Measurements from ENCODE around the gene NOP9.
A peak's percentile ranks its signal among the peaks of the same experiment; 100 is the strongest.

NOP9 gene

DNA sequence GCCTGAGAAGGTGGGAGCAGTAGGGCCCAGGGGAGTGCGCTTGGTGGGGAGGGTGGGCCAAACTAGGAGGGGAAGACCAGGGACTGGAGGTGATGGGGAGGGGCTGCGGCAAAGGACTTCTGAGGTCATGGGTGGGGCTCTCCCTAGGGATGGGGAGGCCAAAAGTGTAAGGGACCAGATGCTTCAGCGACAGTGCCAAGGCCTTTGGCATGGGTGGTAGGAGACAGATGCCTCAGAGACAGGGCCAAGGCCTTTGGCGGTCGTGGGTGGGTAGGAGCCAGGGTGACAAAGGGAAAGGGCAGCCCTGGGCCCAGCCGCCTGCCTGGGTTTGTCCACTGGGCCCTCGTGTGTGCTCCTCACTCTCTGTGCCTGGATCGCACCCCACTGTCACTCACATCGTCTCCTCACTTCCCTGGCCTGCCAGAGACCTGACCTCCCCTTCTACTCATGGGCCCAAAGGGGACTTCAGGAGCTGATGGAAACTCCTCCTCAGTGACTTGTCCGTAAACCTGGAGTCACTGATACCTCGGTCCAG, 15.1 kb upstream of the NOP9 start:
- DNase-seq, result no peak

DNA sequence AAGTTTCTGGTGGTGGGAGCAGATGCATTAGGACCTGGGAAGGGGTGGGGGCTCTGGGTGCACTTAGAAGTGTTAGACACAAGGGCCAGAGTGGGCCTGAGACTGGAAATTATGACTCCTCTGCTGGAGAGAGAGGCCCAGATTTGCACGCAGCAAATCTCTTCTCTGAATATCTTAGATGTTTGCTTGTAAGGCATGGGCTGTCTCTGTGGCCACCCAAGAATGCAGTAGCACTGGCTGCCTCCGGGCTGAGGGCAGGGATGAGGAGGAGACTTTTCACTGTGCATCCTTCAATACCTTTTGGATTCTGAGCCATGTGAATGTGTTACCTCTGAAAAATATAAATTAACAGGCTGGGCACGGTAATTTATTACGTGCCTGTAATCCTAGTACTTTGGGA, 14.3 kb upstream of the NOP9 start:
- no peak for DNase-seq

DNA sequence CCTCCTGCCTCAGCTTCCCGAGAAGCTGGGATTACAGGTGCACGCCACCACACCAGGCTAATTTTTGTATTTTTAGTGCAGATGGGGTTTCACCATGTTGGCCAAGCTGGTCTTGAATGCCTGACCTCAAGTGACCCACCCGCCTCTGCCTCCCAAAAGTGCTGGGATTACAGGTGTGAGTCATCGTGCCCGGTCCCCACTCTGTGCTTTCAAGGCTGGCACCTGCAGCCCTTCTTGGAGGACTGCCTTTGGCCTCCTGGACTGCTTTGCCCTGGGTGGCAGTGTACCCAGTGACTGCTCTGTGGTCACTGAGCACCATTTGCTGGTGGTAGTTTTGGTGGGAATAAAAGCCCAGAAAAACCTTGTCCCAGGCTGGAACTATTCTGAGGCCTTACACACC, 12.7 kb upstream of the NOP9 start:
- DNase-seq, result no peak

DNA sequence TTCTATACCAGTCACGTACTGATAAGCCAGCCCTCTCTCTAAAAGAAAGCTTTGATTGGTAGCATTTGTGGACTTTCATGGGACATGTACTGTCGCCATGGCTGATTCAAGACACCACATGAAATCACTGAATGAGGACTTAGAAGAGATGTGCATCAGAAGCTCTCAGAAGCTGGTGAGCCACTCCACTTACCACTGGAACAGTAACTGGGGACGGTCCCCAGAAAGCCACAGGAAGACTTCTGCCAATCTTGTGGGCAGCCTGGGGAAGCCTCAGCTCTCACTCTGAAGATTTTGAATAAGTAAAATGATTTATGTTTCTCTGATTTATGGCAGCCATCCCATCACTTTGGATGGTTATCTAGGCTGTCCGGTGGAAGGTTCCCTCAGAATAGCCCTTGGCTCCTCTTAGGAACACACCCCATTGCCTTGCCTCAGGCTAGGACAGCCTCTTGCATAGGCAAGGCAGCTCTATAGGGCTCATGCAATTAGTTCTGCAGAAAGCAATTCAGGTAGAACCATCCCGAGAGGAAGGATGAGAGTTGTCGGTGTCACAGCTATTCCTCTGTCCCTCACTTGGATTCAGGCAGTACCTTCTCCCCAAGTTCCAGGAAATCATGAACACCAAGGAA, 9.9 kb upstream of the NOP9 start:
- peak; percentile 68 for DNase-seq

DNA sequence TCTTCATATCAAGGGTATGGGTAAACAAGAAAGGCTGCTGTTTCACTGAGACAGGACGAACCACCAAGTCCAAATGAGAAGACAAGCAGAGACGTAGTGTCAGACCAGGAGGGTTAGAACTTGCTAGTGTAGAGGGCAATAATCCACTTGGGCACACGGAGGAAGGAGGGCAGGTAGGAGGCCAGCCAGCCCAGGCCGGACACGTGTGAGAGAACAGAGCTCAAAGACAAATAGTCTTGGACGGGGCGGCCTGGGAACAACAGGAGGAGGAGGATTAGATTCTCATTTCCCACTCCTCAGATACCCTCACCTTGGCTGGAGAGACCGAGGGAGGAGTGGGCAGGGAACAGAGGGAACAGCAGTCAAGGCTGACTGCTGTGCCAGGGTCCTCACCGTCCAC, 8.9 kb upstream of the NOP9 start:
- DNase-seq, result no peak

DNA sequence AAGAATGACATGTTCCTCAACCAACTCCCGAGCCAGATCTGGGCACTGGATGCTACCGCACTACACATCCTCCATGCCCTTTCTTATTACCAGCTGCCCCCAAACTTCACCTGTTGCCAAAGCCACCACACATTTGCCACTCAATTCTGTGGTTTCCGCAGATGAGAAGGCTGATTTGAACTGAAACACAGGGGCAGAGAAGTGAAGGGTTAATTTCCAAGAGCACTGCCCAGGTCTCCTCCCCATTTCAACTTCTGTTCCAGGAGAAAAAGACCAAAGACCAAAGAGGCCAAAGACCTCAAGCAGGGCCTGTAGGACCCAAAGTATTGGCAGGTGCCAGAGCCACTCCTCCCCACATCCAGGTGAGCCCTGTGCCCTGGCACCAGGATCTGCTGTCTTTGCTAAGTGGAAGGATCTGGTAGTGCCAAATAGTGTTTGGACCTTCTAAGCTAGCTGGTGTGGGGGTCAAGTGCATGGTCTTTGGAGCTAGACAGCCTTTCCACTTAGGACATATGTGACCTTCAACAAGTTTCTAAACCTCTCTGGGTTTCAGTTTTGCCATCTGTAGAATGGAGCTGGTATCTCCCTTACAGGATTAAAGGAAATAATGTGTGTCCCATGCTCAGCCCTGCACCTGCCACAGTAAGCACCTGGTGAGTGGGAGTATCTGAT, 8.1 kb upstream of the NOP9 start:
- DNase-seq, result no peak

DNA sequence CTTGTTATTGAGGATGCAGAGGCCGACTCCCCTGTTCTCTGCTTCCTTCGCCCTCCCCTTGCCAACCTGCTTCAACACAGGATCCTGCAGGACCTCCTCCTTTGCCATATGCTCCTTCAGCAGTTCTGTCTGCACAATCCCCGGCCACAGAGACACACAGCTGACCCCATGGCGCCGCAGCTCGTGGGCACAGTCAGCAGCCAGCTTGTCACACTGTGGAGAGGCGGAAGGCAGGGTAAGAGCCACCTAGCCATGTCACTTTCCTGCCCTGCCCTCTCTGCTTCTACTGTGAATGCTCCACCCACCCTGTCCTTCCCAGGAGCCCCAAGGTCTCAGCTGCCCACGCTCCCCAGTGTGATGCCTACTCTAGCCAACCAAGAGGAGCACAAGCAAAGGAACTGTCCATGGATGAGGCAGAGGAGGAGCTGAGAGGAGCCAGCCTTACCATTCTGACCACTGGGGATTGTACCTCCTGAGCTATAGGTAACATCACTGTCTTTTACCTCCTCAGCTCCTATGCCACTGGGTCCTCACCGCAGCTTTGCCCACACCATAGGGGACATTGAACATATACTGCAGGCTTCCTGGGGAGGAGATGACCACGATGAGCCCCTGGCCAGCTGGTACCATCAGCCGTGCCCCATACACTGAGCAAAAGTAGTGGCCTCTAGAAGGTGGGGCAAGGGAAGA, 7.4 kb upstream of the NOP9 start:
- DNase-seq, result no peak

DNA sequence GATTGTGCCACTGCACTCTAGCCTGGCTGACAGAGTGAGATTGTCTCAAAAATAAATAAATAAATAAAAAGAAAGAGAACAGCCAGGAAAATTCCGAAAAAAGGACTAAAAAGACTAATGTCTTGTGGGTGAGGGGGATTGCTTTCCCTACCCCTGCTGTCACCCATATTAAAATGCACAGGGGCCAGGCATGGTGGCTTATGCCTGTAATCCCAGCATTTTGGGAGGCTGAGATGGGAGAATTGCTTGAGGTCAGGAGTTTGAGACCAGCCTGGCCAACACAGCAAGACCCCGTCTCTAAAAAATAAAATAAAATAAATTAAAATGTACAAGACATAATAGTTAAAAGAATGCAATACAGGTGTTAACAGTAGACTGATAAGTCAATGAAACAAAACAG, 6.1 kb upstream of the NOP9 start:
- no peak for DNase-seq

DNA sequence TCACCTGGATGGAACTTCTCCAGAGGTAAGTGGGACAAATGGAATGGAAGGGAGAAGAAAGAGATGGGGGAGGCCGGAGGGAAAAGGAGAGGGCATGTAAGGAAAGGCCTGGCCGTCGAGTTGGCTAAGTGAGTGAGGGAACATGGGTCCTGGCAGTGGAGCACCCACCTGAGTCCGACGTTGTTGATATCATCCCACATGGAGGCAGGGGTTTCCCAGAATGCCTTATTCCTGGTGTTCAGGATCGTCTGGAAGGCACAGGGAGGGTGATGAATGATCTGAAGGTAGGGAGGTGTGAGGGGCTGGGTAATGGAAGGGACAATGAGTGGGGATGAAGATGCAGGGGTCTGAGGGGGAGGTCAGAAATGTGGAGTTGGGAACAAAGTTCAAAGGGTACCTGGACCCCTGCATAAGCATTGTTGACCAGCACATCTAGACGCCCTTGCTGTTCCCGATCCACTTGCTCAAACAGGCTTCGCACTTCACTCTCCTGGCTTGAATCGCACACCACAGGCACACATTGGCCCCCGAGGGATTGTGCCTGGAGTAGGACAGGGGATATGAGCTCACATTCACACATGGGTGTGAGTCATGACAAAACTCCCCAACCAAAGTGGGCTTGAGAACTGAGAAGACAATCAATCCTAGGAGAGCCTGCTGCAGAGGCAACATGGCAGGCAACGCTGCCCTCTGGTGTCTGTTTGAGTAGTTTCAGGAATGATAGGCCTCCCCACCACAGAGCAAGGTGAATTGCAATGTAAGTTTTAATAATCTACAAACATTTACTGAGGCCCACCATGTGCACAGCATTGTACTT, 3.1 kb upstream of the NOP9 start:
- DNase-seq, result peak; percentile 83

DNA sequence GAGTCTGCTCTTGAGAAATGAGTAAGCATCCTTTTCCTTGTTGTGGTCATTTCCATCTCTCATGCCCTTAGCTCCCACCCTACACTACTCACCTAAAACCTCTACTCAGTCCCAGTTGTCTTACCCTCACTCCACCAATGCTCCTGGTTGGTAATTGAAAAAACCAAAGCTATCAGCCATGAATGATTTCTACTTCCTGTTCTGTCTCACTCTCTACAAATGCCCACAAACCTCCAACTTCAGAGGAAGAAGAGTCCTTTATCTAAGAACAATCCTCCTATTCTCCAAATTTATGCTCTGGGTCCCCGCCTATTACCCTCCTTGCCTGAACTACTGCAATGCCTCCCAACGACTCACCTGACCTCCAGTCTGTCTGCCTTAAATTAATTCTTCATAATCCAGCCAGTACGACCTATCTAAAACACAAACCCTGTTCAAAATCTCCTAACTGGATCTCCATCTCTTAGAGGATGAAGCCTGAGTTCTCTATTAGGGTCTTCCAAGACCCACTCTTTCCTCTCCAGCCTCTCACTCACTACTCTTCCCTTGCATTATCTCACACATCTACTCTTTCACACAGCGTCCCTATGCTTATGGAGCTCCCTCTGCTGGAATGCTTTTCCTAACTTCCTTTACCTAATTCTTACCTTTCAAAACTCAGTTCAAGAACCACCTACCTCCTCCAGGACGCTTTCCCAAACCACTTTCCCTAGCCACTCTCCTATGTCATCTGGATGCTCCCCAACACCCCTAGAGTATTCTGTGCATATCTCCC, 2.3 kb upstream of the NOP9 start:
- DNase-seq, result no peak

DNA sequence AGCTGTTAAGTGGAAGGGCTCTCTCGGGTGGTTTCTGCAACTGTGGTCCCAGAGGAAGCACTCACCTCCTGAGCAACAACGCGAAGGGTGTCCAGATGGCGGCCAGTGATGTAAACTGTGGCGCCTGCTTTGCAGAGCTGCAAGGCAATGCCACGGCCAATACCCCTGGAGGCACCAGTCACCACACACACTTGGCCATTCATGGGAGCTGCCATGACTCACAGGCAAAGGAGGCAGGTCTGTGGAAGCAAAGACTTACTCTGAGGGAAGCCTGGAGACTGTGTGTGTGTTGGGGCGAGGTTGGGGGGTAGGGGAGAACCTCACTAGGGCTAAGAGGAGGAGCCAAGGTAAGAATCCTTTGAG, 777 bp upstream of the NOP9 start:
- no peak for DNase-seq

DNA sequence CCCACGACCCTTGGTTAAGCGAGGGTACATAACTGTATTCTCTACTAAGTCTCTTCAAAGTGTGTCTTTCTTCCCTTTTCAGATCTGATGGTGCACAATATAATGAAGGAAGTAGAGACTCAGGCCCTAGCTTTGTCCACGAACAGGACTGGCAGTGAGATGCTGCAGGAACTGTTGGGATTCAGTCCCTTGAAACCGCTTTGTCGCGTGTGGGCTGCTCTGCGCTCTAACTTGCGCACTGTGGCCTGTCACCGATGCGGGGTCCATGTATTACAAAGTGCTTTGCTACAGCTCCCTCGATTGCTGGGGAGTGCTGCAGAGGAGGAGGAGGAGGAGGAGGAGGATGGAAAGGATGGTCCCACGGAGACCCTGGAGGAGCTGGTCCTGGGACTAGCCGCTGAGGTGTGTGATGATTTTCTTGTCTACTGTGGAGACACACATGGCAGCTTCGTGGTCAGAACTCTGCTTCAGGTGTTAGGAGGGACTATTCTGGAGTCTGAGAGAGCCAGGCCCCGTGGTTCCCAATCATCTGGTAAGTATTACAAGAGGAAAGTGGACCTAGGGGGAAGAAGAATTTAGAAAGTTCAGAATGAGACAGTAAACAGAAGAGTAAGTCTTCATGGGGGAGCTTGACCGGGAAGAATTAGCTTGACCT, 803 bp downstream of the NOP9 start:
- DNase-seq, result no peak

DNA sequence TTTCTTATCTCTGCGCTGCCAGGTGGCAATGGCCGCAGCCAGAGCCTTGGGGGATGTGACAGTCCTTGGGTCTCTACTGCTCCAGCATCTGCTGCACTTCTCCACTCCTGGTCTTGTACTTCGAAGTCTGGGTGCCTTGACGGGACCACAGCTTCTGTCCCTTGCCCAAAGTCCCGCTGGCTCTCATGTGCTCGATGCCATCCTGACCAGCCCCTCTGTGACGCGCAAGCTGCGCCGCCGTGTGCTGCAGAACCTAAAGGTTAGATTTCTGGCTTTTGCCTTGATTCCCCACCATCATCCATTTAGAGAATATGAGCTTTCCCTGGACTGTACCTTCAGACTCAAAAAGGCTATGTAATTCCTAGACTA, 4.4 kb downstream of the NOP9 start:
- DNase-seq, result no peak

DNA sequence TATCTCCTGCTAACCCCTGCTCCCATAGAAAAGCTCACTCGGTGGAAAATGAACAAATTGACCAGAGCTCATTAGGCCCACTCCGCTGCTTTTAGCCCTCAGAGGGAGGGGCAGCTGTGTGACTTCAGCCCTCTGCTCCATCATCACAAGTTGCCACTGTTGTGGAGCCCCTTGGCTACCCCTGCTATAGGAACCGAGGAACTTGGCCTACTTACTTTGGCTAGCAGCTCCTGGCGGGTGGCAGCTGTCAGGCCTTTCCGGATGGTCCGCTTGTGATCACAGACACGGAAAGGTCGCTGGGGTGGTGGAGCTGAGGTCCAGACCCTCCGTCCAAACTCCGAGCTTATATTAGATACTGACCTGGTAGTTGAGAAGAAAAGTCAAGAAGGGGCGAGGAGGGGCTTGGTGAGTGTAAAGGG, 7.5 kb downstream of the NOP9 start:
- no peak for DNase-seq

DNA sequence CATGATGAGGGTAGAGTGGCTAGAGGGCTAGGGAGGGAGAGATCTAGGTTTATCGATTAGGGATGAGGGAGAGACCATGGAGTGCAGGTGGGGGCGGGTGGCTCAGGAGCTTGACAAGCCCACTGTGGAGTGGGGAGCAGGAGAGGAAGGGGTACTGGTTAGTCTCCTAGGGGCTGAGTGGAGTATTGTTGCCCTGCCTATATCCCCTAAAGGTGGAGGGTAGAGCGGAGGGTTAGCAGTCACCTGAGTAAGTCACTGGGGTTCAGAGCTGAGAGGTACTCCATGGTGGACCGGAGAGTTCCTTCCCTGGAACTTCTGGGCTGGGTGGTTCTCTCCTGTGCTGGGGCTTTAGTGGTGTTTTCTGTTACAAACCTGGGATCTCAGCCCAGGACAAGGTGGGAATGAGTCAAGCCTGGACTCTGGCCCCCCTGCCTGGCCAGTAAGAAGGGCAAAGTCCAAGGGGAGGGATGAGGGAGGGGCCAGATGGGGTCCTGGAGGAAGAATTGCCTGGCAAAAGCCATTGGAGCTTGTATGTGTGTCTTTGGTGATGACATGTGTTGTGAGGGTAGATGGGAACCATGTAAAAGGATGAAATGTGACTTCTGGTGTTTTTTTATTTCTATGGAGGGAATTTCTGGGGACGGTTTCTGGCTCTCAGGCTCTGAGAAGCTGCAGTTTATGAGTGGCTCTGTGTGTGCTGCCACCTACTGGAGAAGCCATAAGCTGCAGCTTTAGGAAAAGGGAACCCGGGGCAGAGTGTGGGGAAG, 8.1 kb downstream of the NOP9 start, which contains the start of gene CIDEB:
TSS of gene CIDEB (minus strand) at position 403 of the 767 bp plus-strand sequence. CDS start at position 284, 119 bp downstream.
- peak; percentile 70 for DNase-seq

DNA sequence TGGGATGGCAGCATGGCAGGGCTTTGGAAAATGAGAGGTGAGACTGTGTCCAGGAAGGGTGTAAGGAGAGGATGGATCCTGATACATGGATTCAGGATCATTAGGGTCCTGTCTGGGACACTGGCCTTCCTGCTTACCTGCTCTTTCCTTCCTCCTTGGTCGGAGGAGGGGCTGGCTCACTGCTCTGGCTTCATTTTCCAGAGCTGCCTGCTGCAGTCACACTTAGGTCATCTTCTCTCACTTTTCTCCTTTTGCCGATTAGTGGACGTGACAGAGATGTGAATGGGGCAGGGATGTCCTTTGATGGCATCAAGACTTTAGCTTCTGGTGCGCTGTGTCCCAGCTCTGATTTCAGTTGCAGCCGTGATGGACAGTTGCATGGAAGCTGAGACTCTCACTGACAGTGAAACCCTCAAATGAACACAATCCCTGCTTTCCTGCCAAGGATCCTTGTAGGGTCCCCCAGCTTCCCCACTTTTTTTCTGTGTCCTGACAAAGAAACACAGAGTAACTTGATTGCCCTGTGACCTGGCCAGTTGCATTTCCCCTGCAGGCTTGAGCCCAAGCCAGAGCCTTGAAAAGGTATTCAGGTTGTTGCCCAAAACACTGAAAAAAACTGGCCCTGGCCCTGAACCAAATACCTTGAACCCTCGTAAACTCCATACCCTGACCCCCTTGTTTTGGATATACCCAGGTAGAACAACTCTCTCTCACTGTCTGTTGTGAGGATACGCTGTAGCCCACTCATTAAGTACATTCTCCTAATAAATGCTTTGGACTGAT, 8.9 kb downstream of the NOP9 start:
- no peak for DNase-seq

DNA sequence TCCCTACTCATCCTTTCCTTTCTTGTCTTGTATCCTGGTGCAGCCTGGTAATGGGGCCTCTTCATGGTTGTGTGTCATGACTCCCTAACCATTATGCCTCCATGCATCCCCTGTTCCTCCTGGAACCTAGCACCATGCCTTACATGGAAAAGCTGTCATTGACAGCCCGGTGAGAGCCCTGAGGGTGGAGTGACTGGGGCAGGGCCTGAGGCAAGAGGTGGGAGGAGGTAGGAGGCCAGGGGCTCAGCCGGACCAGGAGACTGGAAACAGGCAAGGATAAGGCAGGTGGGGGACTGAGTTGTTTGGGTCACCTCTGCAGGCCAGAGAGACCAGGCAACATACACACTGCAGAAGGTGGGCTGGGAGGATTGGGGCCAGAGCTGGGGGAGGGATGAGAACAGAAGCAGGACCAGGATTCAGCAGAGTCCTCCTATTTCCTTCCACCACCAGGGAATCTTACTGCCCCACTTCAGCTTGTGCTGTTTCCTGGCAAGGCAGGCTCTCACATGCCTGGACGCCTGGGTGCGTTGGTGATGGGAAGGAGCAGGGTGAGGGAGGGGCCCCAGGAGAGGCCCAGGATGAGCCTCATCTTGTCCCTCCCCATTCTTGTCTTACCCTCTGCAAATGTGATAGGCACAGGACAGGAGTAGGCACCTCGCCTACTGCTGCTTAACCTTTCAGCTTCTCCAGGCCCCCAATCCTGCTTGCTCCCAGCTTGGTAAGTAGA, 10.1 kb downstream of the NOP9 start, which contains the start of gene LTB4R2:
TSS of gene LTB4R2 (plus strand) at position 603 of the 727 bp plus-strand sequence. CDS start 525 bp downstream, outside the sequence.
- DNase-seq, result no peak

DNA sequence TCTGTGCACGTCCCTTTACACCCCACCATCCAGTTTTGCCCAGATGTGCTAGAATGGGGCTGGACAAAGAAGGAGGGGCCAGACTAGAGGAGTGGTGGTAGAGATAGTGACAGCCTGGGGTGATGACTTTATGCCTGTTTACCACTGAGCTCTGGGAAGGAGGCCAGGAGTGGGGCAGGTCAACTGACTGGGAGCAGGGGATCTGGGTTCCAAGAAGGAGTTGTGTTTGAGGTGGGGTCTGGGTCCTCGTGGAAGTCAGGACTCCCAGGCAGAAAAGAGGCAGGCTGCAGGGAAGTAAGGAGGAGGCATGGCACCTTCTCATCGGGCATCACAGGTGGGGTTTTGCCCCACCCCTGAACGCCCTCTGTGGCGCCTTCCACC, 10.6 kb downstream of the NOP9 start:
- DNase-seq, result no peak
